Common myeloid progenitor, CD34-positive (primary cell): ENCODE results near the gene IL1RAPL2.

Source experiments
- CTCF ChIA-PET: fragments of 350-600 bp; sonication (Branson Sonifier 250); formaldehyde crosslinking; loops from one replicate; lab custom pipeline; 2021; ENCODE audit warnings: antibody characterized with exemption; lab: Charles Lee
- POLR2A ChIA-PET: fragments of 350-600 bp; sonication (Branson Sonifier 250); formaldehyde crosslinking; loops from one replicate; lab custom pipeline; 2021; ENCODE audit warnings: antibody characterized with exemption; lab: Charles Lee
- DNase-seq, 3 donors: peaks; one replicate each; pipeline versions ENCODE4 v3.0.0 to v3.0.0-alpha.2; 2013
- H3K27ac ChIP-seq, 2 experiments: 1 replicate in 1 of 2; 2 replicates in 1 of 2; pipeline ENCODE4 v1.7.0; 2013; ENCODE audit warnings: inconsistent platforms in 2 of 2, low read length in 2 of 2, mild to moderate bottlenecking in 2 of 2, low read depth in 1 of 2, moderate library complexity in 1 of 2; ENCODE audit not compliant: severe bottlenecking in 2 of 2, insufficient read depth in 1 of 2, poor library complexity in 1 of 2
- H3K27me3 ChIP-seq, 5 experiments: replicated peaks in 2 of 5; 1 replicate in 3 of 5; 2 replicates in 2 of 5; pipeline versions ENCODE4 v1.6.1 to v1.7.0; 2013; ENCODE audit warnings: low read length in 4 of 5, mild to moderate bottlenecking in 2 of 5, moderate library complexity in 2 of 5, inconsistent platforms in 1 of 5; ENCODE audit not compliant: insufficient read depth in 5 of 5, control insufficient read depth in 4 of 5
- H3K36me3 ChIP-seq, 4 experiments: 1 replicate in 2 of 4; 2 replicates in 2 of 4; pipeline versions ENCODE4 v1.6.1 to v1.7.0; 2013; ENCODE audit warnings: low read length in 3 of 4, control low read depth in 1 of 4, mild to moderate bottlenecking in 1 of 4; ENCODE audit not compliant: control insufficient read depth in 4 of 4, insufficient read depth in 4 of 4
- H3K4me1 ChIP-seq, 4 experiments: 1 replicate in 3 of 4; 2 replicates in 1 of 4; pipeline versions ENCODE4 v1.6.1 to v1.7.1; 2013; ENCODE audit warnings: low read length in 3 of 4, mild to moderate bottlenecking in 3 of 4, control low read depth in 1 of 4, inconsistent platforms in 1 of 4, moderate library complexity in 1 of 4; ENCODE audit not compliant: control insufficient read depth in 4 of 4, insufficient read depth in 4 of 4; ENCODE audit errors: control extremely low read depth in 1 of 4
- H3K4me3 ChIP-seq, 7 experiments: 1 replicate in 4 of 7; 2 replicates in 3 of 7; pipeline versions ENCODE4 v1.5.1 to v1.7.0; 2013; ENCODE audit warnings: mild to moderate bottlenecking in 7 of 7, low read length in 6 of 7, moderate library complexity in 6 of 7, inconsistent platforms in 2 of 7, low read depth in 2 of 7, control low read depth in 1 of 7; ENCODE audit not compliant: insufficient read depth in 4 of 7, control insufficient read depth in 1 of 7; ENCODE audit errors: extremely low read depth in 1 of 7
- H3K9me3 ChIP-seq, 5 experiments: 1 replicate in 4 of 5; 2 replicates in 1 of 5; pipeline versions ENCODE4 v1.6.1 to v1.7.1; 2013; ENCODE audit warnings: low read length in 4 of 5, mild to moderate bottlenecking in 2 of 5, inconsistent platforms in 1 of 5, low read depth in 1 of 5, moderate library complexity in 1 of 5; ENCODE audit not compliant: control insufficient read depth in 4 of 5, insufficient read depth in 2 of 5; ENCODE audit errors: control extremely low read depth in 1 of 5
- WGBS: methylation state at CpG from one replicate; pipeline ENCODE4 v1.1.5; 2013; ENCODE audit not compliant: insufficient coverage; 5-methylcytosine and 5-hydroxymethylcytosine counted together

IL1RAPL2 gene

GRCh38 chrX:105150036-105150435 is 584.0 kb downstream of the IL1RAPL2 start:
- DNase-seq, result no peak
- H3K4me1 ChIP-seq, result no peaks in the 10 kb centered on the region
- no peaks in the 10 kb centered on the region for H3K27me3 ChIP-seq
- ChIA-PET CTCF (no interaction called here), POLR2A (no interaction called here)
- H3K9me3 ChIP-seq, result no peaks in the 10 kb centered on the region
- 100% methylated on average over 1 of the region's 1 CpG for WGBS
- no peak overlapping the region for H3K27ac ChIP-seq
- no peak overlapping the region for H3K4me3 ChIP-seq
- H3K36me3 ChIP-seq, result no peaks in the 10 kb centered on the region

- Histone ChIP-seq H3K36me3 (no peaks in the 10 kb centered on the region), H3K9me3 (no peaks in the 10 kb centered on the region), H3K4me3 (no peak overlapping the region), H3K4me1 (no peaks in the 10 kb centered on the region), H3K27me3 (no peaks in the 10 kb centered on the region), H3K27ac (no peak overlapping the region)
- WGBS, result 42% methylated on average over 2 of the region's 4 CpGs
- ChIA-PET POLR2A (no interaction called here), CTCF (no interaction called here)
- DNase-seq, result no peak
These were observed 584.6 kb downstream of the IL1RAPL2 start for GRCh38 chrX:105150557-105150956.

GRCh38 chrX:105167233-105167632 is 601.2 kb downstream of the IL1RAPL2 start:
- H3K4me3 ChIP-seq, result no peak overlapping the region
- no peaks in the 10 kb centered on the region for H3K36me3 ChIP-seq
- no peaks in the 10 kb centered on the region for H3K27me3 ChIP-seq
- no peak overlapping the region for H3K27ac ChIP-seq
- 57% methylated on average over 1 of the region's 3 CpGs for WGBS
- no peaks in the 10 kb centered on the region for H3K9me3 ChIP-seq
- no peaks in the 10 kb centered on the region for H3K4me1 ChIP-seq
- CTCF ChIA-PET, result no interaction called here
- no peak for DNase-seq
- POLR2A ChIA-PET, result no interaction called here

GRCh38 chrX:105168577-105168976 is 602.6 kb downstream of the IL1RAPL2 start:
- Histone ChIP-seq H3K36me3 (no peaks in the 10 kb centered on the region), H3K27ac (no peak overlapping the region), H3K27me3 (no peaks in the 10 kb centered on the region), H3K9me3 (no peaks in the 10 kb centered on the region), H3K4me3 (no peak overlapping the region), H3K4me1 (no peaks in the 10 kb centered on the region)
- ChIA-PET CTCF (no interaction called here), POLR2A (no interaction called here)
- DNase-seq, result no peak
- WGBS, result 86% methylated on average over 1 of the region's 2 CpGs

- no peaks in the 10 kb centered on the region for H3K27me3 ChIP-seq
- H3K27ac ChIP-seq, result no peak overlapping the region
- DNase-seq, result no peak
- H3K4me1 ChIP-seq, result no peaks in the 10 kb centered on the region
- WGBS, result 94% methylated on average over 4 of the region's 4 CpGs
- H3K36me3 ChIP-seq, result no peaks in the 10 kb centered on the region
- H3K9me3 ChIP-seq, result no peaks in the 10 kb centered on the region
- ChIA-PET CTCF (no interaction called here), POLR2A (no interaction called here)
- H3K4me3 ChIP-seq, result no peak overlapping the region
These were observed 607.1 kb downstream of the IL1RAPL2 start for GRCh38 chrX:105173071-105173470.

- Histone ChIP-seq H3K27me3 (no peaks in the 10 kb centered on the region), H3K4me1 (no peaks in the 10 kb centered on the region), H3K9me3 (no peaks in the 10 kb centered on the region), H3K36me3 (no peaks in the 10 kb centered on the region), H3K27ac (no peak overlapping the region), H3K4me3 (no peak overlapping the region)
- WGBS, result 83% methylated on average over 1 of the region's 3 CpGs
- ChIA-PET POLR2A (no interaction called here), CTCF (no interaction called here)
- DNase-seq, result no peak
These were observed 613.6 kb downstream of the IL1RAPL2 start for GRCh38 chrX:105179644-105180043.

GRCh38 chrX:105189093-105189492 is 623.1 kb downstream of the IL1RAPL2 start:
- no peaks in the 10 kb centered on the region for H3K4me1 ChIP-seq
- no peak overlapping the region for H3K27ac ChIP-seq
- DNase-seq, result no peak
- POLR2A ChIA-PET, result no interaction called here
- no peak overlapping the region for H3K4me3 ChIP-seq
- no peaks in the 10 kb centered on the region for H3K9me3 ChIP-seq
- H3K27me3 ChIP-seq, result no peaks in the 10 kb centered on the region
- CTCF ChIA-PET, result no interaction called here
- WGBS, result 81% methylated on average over 5 of the region's 8 CpGs
- no peaks in the 10 kb centered on the region for H3K36me3 ChIP-seq
